ENCODE measurements around the gene TCF15. TPM values are rescaled to one million over a fixed set of nuclear protein-coding genes. Genes with fewer than 3 reads are reported as not detected.

Gene TCF15
- total and polyA plus RNA-seq, 2 of the 8 experiments (the other 6 are each of a cell fraction or from before 2014, with no cell fraction given) = 3.7 to 6.9 TPM

GRCh38 chr20:618980-619379 is 8.9 kb upstream of the TCF15 start:
- Histone ChIP-seq H4K91ac (replicated peaks; ENCODE audit: insufficient read length, low read length) (no peak overlapping the region), H2AK5ac (ENCODE audit: low read depth, low read length) (no peak overlapping the region), H3K4me3 (ENCODE audit: extremely low read depth in 1 of 4, insufficient read depth in 2 of 4, low read depth in 3 of 4, low read length in 4 of 4) (no peak overlapping the region), H3K9ac (replicated peaks in 1 of 4; ENCODE audit: extremely low read depth in 1 of 4, low read depth in 3 of 4, low read length in 3 of 4) (no peak overlapping the region), H3K79me1 (ENCODE audit: low read depth, low read length) (no peaks in the 10 kb centered on the region), H3K79me2 (ENCODE audit: control insufficient read depth in 1 of 2, insufficient read depth in 2 of 2, low read length in 2 of 2) (no peaks in the 10 kb centered on the region), H3K27ac (ENCODE audit: low read depth, low read length) (no peak overlapping the region), H2AFZ (ENCODE audit: low read length) (no peak overlapping the region), H2BK120ac (replicated peaks; ENCODE audit: low read depth, low read length) (no peak overlapping the region), H3K18ac (ENCODE audit: extremely low read depth, low read length) (no peak overlapping the region), H4K20me1 (replicated peaks in 1 of 2; ENCODE audit: control insufficient read depth in 1 of 2, insufficient read depth in 2 of 2, low read length in 2 of 2) (no peaks in the 10 kb centered on the region), H2BK15ac (ENCODE audit: low read length) (no peak overlapping the region), H3K23ac (ENCODE audit: insufficient read length) (no peak overlapping the region), H4K5ac (ENCODE audit: insufficient read length, low read depth, low read length) (no peak overlapping the region), H3K9me3 (ENCODE audit: insufficient read depth in 2 of 2, low read depth in 1 of 2, low read length in 1 of 2) (no peaks in the 10 kb centered on the region), H2BK12ac (ENCODE audit: low read depth, low read length) (no peak overlapping the region), H3K14ac (ENCODE audit: insufficient read length) (no peak overlapping the region), H3K27me3 (replicated peaks in 1 of 4; ENCODE audit: control insufficient read depth in 3 of 4, extremely low read depth in 1 of 4, insufficient read depth in 3 of 4, low read length in 3 of 4) (no peaks in the 10 kb centered on the region), H2BK20ac (ENCODE audit: low read length) (no peak overlapping the region), H2BK5ac (ENCODE audit: low read depth, low read length) (no peak overlapping the region), H3K23me2 (ENCODE audit: low read depth, low read length) (no peaks in the 10 kb centered on the region), H3K36me3 (ENCODE audit: control insufficient read depth in 2 of 4, insufficient read depth in 4 of 4, low read length in 3 of 4) (no peaks in the 10 kb centered on the region), H3K4ac (replicated peaks; ENCODE audit: insufficient read length, low read depth, low read length) (no peak overlapping the region), H4K8ac (ENCODE audit: extremely low read depth, insufficient read depth, low read length) (no peak overlapping the region), H3K56ac (replicated peaks; ENCODE audit: insufficient read length, low read depth, low read length) (no peak overlapping the region), H3K4me1 (replicated peaks in 1 of 4; ENCODE audit: control insufficient read depth in 3 of 4, insufficient read depth in 4 of 4, low read length in 3 of 4) (0 out of 7 replicates have a peak, but pooled peaks cover 0 to 5% (median 2%) of the 10 kb centered on the region in 4 experiments), H3K4me2 (ENCODE audit: insufficient read depth in 1 of 2, low read depth in 2 of 2, low read length in 2 of 2) (no peak overlapping the region)
- ChIA-PET CTCF (ENCODE audit: partially characterized antibody) (interaction anchor here (1.0 to 3.0 kb wide), 6 partner anchors 10 to 62 kb away, joined by 3 to 15 read pairs (median 4); no protein-coding TSS in a partner anchor), POLR2A (ENCODE audit: partially characterized antibody) (interaction anchor here (0.5 to 1.0 kb wide), 2 partner anchors 13 to 47 kb away, joined by 3 read pairs; no protein-coding TSS in a partner anchor)
- no peak for FAIRE-seq
- WGBS, 2 experiments (ENCODE audit: extremely low coverage in 1 of 2, insufficient coverage in 1 of 2, insufficient read length in 1 of 2, insufficient replicate concordance in 2 of 2, low coverage in 1 of 2, low lambda C conversion rate in 2 of 2, missing lambda C conversion rate in 1 of 2) = 92% methylated on average over 5 of the region's 5 CpGs; no CpG with 5 or more reads in 1 of the 2 experiments
- TF ChIP-seq SIRT6 (IDR thresholded peaks at IDR 0.05; ENCODE audit: low read length) (no peak), CBX8 (IDR thresholded peaks at IDR 0.05; ENCODE audit: borderline replicate concordance, low read depth, low read length) (no peak), KDM1A (IDR thresholded peaks at IDR 0.05; ENCODE audit: borderline replicate concordance, low read length) (no peak), RBBP5 (IDR thresholded peaks at IDR 0.05; ENCODE audit: borderline replicate concordance, low read depth, low read length) (no peak), NANOG (IDR thresholded peaks at IDR 0.05; ENCODE audit: insufficient read depth, low read depth, low read length, poor library complexity, severe bottlenecking) (no peak), HDAC2 (IDR thresholded peaks at IDR 0.05; ENCODE audit: borderline replicate concordance in 1 of 2, low read depth in 2 of 2, low read length in 2 of 2) (no peak), SIX5 (IDR thresholded peaks at IDR 0.05; ENCODE audit: low read depth, low read length) (no peak), TCF12 (IDR thresholded peaks at IDR 0.05; ENCODE audit: low read depth, low read length) (no peak)
- DNase-seq (ENCODE audit: low read depth in 1 of 2, low spot score in 2 of 2) = no peak

Measured in H1 (cell line).